GM18502 (cell line): ENCODE measurements around the gene SBF2.
A peak's percentile ranks its signal among the peaks of the same experiment; 100 is the strongest.

Experiments used
- ATAC-seq: cut with Tn5 transposase; IDR thresholded peaks from one replicate; pipeline ENCODE4 v1.9.1; 2021; ENCODE audit warnings: mild to moderate bottlenecking; ENCODE audit not compliant: unreplicated experiment, poor library complexity

Gene SBF2

DNA sequence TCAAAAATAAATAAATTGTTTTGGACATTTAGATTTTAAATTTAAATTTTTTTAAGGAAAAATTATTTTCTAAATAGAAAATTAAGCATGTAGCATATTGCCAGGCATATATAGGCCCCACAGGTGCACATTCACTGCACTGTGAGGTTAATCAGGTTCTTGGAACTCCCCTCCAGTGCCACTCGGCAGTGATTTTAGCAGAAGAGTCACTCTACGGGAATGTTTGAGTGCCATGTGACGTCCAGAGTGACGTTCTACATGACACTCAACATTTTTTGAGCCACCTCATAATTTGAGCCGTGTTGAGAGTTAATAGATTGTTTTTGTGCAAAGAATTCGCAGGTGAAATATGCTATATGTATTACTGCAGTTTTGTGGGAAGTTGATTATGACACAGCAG is 552.8 kb downstream of the SBF2 start:
- no peak for ATAC-seq

DNA sequence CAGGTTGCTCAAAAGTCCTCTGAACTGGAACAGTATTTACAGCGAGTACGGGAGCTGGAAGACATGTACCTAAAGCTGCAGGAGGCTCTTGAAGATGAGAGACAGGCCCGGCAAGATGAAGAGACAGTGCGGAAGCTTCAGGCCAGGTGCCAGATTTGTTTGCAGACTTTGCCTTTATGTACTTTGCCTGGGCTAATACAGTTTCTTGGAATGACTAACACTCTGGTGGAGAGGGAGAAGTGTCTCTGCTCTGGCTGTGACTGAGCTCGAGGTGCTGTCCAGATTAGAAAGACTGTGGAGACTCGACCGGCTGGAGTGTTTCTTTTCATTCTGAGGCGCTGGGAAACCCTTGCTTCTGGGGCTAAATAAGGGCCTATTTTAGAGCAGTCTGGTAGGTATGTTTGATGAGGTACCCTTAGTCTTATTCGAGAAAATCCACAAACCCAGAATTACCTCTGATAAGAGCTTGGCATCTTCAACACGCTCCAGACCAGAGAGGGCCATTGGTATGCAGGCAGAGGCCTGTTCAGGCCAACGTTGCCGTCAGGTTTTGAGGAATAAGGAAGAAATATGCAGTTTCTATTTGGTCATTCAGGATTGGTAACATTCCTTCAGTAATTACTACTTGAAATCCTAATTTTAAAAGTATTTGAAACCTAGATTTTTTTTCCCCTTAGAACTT is 553.7 kb downstream of the SBF2 start:
- ATAC-seq, result no peak

DNA sequence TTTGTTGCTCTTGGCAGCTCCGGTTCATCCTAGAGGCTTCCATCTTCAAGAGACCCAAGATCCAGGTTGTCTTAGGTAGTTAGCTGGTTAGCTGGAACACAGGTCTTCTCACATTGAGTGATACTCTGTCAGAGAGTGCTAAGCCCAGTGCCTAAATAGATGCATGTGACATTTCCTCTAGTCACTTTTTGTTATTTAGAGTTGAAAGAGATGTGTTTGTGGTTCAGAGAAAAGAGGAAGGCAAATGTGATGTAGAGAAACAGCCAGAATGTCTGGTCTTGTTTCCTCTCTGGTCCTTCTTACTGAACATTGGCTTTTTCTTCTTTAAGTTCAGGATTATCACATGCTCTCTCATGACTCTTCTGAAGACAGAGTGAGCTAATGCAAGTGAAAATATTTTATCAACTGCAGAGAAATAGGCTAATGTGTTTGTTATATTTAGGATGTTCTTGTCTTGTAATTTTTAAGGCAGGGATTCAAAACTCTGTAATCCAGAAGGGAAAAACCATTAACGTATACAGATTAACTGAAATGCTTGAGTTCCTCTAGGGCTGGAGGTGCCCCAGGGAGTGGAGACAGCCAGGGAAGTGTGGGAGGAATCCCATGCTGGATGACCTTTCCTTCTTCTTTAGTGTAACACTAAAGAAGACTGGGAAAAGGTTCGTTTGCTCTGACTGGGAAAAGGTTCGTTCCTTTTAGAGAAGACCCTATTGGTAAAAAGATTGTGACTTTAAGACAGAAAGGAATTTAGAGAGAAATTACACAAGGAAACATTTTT is 554.7 kb downstream of the SBF2 start:
- ATAC-seq, result peak; percentile 67

- no peak for ATAC-seq
Measured at GRCh38 chr11:9738707-9739106, 555.3 kb downstream of the SBF2 start.

DNA sequence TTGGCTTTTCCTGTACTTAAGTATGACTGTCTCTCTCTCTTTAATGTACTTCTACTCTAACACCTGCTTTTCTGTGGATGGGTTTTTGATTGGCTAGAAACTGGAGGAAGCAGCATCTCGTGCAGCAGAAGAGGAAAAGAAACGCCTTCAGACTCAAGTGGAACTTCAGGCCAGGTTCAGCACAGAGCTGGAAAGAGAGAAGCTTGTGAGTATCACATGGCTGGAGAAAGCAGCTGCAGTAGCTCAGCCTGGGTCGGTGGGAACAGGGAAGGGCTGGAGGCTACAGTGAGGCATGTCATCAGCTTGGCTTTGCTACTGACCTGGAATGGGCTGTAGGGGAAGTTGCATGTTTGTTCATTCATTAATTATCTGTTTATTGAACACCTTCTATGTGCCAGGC is 555.9 kb downstream of the SBF2 start:
- no peak for ATAC-seq

- ATAC-seq, result no peak
Measured at GRCh38 chr11:9736365-9736764, 557.7 kb downstream of the SBF2 start.

GRCh38 chr11:9735919-9736318 is 558.1 kb downstream of the SBF2 start:
- no peak for ATAC-seq

DNA sequence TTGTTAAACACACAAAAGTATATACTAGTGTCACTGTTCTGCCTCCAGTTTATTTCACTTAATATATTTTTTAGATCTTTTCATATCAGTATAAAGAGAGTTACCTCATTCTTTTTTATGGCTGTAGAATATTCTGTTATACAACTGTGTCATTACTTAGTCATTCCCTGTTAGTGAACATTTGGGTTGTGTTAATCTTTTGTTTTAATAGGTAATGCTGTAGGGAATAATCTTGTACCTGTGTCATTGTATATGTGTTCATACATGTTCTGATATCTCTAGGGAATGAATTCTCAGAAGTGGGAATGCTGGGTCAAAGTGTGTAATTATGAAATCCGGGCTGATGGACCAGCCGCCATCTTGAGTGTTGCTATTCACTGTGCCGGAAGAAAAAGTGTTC is 558.8 kb downstream of the SBF2 start:
- no peak for ATAC-seq

DNA sequence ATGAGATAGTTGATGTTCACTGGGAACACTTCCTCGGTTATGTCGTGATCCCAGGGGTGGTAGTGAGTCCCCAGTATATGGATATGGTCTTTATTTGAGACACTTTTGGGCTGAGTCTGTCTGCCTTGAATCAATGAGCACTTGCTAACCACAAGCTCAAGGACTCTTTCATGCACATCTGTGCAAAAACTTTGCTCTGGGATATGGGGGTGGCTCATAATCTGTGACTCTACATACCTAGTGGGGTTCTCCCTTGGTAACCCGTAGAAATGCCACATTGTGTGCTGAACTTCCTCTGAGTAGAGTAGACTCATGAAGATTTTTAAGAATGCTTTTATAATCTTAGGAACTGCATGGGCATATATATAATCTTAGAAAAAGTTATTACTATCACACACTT is 560.8 kb downstream of the SBF2 start:
- no peak for ATAC-seq

DNA sequence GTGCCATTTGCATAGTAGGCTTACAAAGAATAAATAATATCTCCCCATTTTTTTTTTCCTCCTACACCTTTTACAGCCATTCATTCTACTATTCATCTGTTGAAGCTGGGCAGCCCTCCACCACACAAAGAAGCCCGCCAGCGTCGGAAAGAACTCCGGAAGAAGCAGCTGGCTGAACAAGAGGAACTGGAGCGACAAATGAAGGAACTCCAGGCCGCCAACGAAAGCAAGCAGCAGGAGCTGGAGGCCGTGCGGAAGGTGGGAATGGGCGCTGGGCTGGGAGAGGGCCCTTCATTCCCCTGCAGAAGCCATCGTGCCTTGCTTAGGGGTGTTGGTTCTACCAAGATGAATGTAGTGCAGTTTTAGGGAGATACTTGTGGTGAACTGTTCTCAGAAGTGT is 561.6 kb downstream of the SBF2 start:
- no peak for ATAC-seq

DNA sequence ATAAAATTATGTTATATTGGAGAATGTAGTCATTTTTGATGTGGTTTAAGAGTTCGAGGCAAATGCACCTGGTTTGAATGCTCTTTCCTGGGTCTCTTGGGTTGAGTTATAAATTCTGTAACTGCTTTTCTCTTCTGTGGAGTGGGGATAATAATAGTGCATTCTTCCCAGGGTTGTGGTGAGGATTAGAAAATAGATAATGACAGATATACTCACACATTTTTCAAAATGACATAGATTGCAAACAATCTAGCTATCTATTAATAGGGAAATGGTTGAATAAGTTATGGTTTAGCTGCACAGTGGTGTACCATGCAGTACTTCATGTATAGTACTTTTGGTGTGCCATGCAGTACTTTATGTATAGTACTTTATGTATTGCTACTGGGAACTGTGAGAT is 562.8 kb downstream of the SBF2 start:
- ATAC-seq, result no peak
